K562 (cell line): ENCODE results near the gene CUEDC2. TPM values are rescaled to one million over a fixed set of nuclear protein-coding genes. Genes with fewer than 3 reads are reported as not detected.

ENCODE experiments used
- ATAC-seq: fragments of 200-7000 bp; cut with Tn5 transposase; 3 replicates; pipeline ENCODE4 v1.9.1; 2020; ENCODE audit warnings: moderate library complexity
- BruUV-seq: library from RNA; stranded (reverse); fragments of 400-500 nt; replicated peaks from 2 replicates; lab custom pipeline; 2021; lab: Mats Ljungman, UMichigan
- CTCF ChIA-PET: fragments of 300-600 bp; formaldehyde crosslinking; extraction: SDS; loops from one replicate; lab custom pipeline; 2021; ENCODE audit warnings: low intra/inter-chr PET ratio; lab: Yijun Ruan, JAX
- POLR2A ChIA-PET: fragments of 300-600, 350-650 bp; sonication (Branson Sonifier 250); formaldehyde crosslinking; extraction: SDS; loops from one replicate; lab custom pipeline; 2021; ENCODE audit warnings: antibody characterized with exemption, inconsistent platforms; lab: Yijun Ruan, JAX
- DNase-seq, 4 experiments: peaks; one replicate each; pipeline versions ENCODE4 v3.0.0 to v3.0.0-alpha.2; 2011 to 2018; ENCODE audit warnings: low spot score in 3 of 4, mixed read lengths in 3 of 4; ENCODE audit errors: extremely low read depth in 1 of 4
- FAIRE-seq: peaks from 2 replicates; lab custom pipeline; 2011; peaks lifted over from hg19 to GRCh38; lab: Jason Lieb, UNC
- H2AFZ ChIP-seq: 2 replicates; pipeline ENCODE4 v1.6.0; 2011; ENCODE audit warnings: low read depth, low read length, control low read depth, inconsistent platforms
- H3K27ac ChIP-seq: fragments of 200-600 bp; 3 replicates; pipeline ENCODE4 v1.8.0; 2011; ENCODE audit warnings: low read depth, mild to moderate bottlenecking, control low read depth, inconsistent platforms, low read length, moderate library complexity, mixed read lengths; ENCODE audit errors: extremely low read depth
- H3K27me3 ChIP-seq, 2 experiments: fragments of 300-600 bp in 1 of 2; 2 replicates in 1 of 2; 3 replicates in 1 of 2; pipeline versions ENCODE4 v1.6.0 to v1.8.0; 2011; ENCODE audit warnings: inconsistent platforms in 2 of 2, low read length in 2 of 2, mild to moderate bottlenecking in 1 of 2, mixed read lengths in 1 of 2, moderate library complexity in 1 of 2; ENCODE audit not compliant: control insufficient read depth in 2 of 2, insufficient read depth in 2 of 2
- H3K36me3 ChIP-seq: fragments of 300-600 bp; 3 replicates; pipeline ENCODE4 v1.8.0; 2011; ENCODE audit warnings: mild to moderate bottlenecking, low read length, inconsistent platforms; ENCODE audit not compliant: control insufficient read depth, insufficient read depth
- H3K4me1 ChIP-seq, 2 experiments: fragments of 200-600 bp in 1 of 2; replicated peaks in 1 of 2; 2 replicates in 1 of 2; 3 replicates in 1 of 2; pipeline versions ENCODE4 v1.5.1 to v1.8.0; 2011; ENCODE audit warnings: inconsistent platforms in 2 of 2, low read length in 2 of 2, mild to moderate bottlenecking in 1 of 2, mixed read lengths in 1 of 2, moderate library complexity in 1 of 2; ENCODE audit not compliant: control insufficient read depth in 2 of 2, insufficient read depth in 2 of 2
- H3K4me2 ChIP-seq: 2 replicates; pipeline ENCODE4 v1.6.1; 2011; ENCODE audit warnings: low read length, control low read depth, inconsistent platforms, mixed read lengths; ENCODE audit not compliant: insufficient read depth
- H3K4me3 ChIP-seq: fragments of 200-600 bp; sonication (generic), shearing (Covaris generic); 2 replicates; pipeline ENCODE4 v1.5.1; 2016; ENCODE audit warnings: control low read depth, inconsistent platforms
- H3K79me2 ChIP-seq: fragments of 200-600 bp; 3 replicates; pipeline ENCODE4 v1.8.0; 2011; ENCODE audit warnings: low read length, inconsistent platforms; ENCODE audit not compliant: control insufficient read depth, insufficient read depth
- H3K9ac ChIP-seq, 2 experiments: 2 replicates each; pipeline versions ENCODE4 v1.6.0 to v1.6.1; 2011; ENCODE audit warnings: low read depth in 2 of 2, low read length in 2 of 2, control low read depth in 1 of 2, inconsistent platforms in 1 of 2, mild to moderate bottlenecking in 1 of 2, mixed read lengths in 1 of 2; ENCODE audit not compliant: insufficient read depth in 1 of 2
- H3K9me1 ChIP-seq: one replicate; pipeline ENCODE4 v1.6.0; 2011; ENCODE audit warnings: inconsistent platforms, mild to moderate bottlenecking, low read length, moderate library complexity; ENCODE audit not compliant: control insufficient read depth, insufficient read depth
- H3K9me3 ChIP-seq: replicated peaks from 2 replicates; pipeline ENCODE4 v1.5.1; 2011; ENCODE audit warnings: low read depth, low read length, inconsistent platforms; ENCODE audit not compliant: control insufficient read depth, insufficient read depth
- H4K20me1 ChIP-seq: replicated peaks from 2 replicates; pipeline ENCODE4 v1.6.1; 2011; ENCODE audit warnings: low read length, inconsistent platforms, mixed read lengths; ENCODE audit not compliant: control insufficient read depth, insufficient read depth
- GTF2E2 ChIP-seq: fragments of 200-800 bp; sonication (Bioruptor generic); IDR thresholded peaks from 2 replicates; pipeline ENCODE4 v1.6.1; 2016; ENCODE audit warnings: missing genetic modification characterization, missing compliant biosample characterization
- POLR2G ChIP-seq: fragments of 200-400 bp; formaldehyde crosslinking; IDR thresholded peaks from 2 replicates; pipeline ENCODE4 v1.6.1; 2017; ENCODE audit warnings: low read depth, mild to moderate bottlenecking, antibody characterized with exemption, low read length, moderate library complexity
- WGBS: fragments of 100-300 bp; shearing (Covaris generic); methylation state at CpG from one replicate; pipeline ENCODE4 v1.1.6; 2016; ENCODE audit warnings: low coverage, mixed read lengths; ENCODE audit not compliant: insufficient coverage; ENCODE audit errors: missing lambda C conversion rate; 5-methylcytosine and 5-hydroxymethylcytosine counted together
- in situ Hi-C: fragments of 300-500 bp; cut with MboI; formaldehyde crosslinking; loops from 4 replicates; pipeline ENCODE4 v1.15.0; 2018; ENCODE audit warnings: inconsistent platforms, mixed read lengths
- intact Hi-C: fragments of 100-400 bp; cut with micrococcal nuclease; formaldehyde crosslinking; loops from 2 replicates; pipeline ENCODE4 v1.14.2; 2022
- polyA plus RNA-seq, 8 experiments: library from polyadenylated mRNA; depleted of rRNA in 4 of 8; stranded (reverse) in 5 of 8; unstranded in 3 of 8; fragments of >200 nt; fragmentation: Nextera tagmentation in 2 of 8; fragmentation: Illumina TruSeq in 1 of 8; extraction: Ambion mirVana in 2 of 8; extraction: Trizol in 1 of 8; gene quantifications; 2 replicates each; pipeline versions ENCODE4 v1.2.1 to v1.2.3, GENCODE V29; 2011 to 2014; ENCODE audit warnings: inconsistent platforms in 1 of 8, missing spikeins in 1 of 8
- total RNA-seq, 7 experiments: library from RNA; depleted of rRNA in 6 of 7; stranded (reverse); fragments of >200 nt in 6 of 7; fragmentation: Illumina TruSeq in 2 of 7; extraction: Trizol in 2 of 7; gene quantifications; 2 replicates each; pipeline versions ENCODE4 v1.2.1 to v1.2.3, GENCODE V29; 2011 to 2021; ENCODE audit warnings: low replicate concordance in 1 of 7

The CUEDC2 gene
- total and polyA plus RNA-seq, 9 of the 15 experiments (the other 6 are each of a cell fraction or from before 2014, with no cell fraction given), result 8.5 to 48.9 (median 27.4) TPM

DNA sequence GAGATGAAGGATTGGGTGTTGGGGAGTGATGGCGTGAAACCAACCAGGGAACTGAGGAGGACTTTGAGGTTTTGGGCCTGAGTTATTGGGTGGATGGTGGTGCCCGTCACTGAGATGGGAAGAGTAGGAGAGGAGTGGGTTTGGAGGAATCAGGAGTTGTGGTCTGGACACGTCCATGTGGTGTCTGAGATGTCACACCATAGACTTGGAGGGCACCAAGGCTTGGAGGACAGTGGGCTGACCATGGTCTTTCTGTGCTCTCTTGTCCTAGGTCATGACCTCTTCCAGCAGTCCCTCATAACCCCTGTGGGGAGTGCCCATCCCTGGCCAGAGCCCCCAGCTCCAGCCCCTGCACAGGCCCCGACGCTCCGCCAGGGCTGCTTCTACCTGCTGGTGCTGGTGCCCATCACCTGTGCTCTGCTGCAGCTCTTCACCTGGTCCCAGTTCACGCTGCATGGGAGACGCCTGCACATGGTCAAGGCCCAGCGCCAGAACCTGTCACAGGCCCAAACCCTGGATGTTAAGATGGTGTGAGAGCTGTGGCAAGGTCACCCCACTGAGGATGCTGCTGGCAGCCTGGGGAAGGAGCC is 43.2 kb upstream of the CUEDC2 start:
- H3K79me2 ChIP-seq, result no peaks in the 10 kb centered on the region
- H3K36me3 ChIP-seq, result peaks cover 19% of the 10 kb centered on the region; the same call in 2 of the 3 replicates
- DNase-seq (no peak), ATAC-seq (no peak), FAIRE-seq (no peak)
- no peaks in the 10 kb centered on the region for H4K20me1 ChIP-seq
- H3K9me3 ChIP-seq, result no peaks in the 10 kb centered on the region
- in situ Hi-C loops (no loop called here), intact Hi-C loops (loop anchor here (5.0 kb wide), 1 partner anchor 243 kb away; no protein-coding TSS in a partner anchor)
- ChIA-PET CTCF (no interaction called here), POLR2A (interaction anchor here (2.1 kb wide), 1 partner anchor 13 kb away, joined by 7 read pairs; no protein-coding TSS in a partner anchor)
- H2AFZ ChIP-seq, result no peak overlapping the region
- no peak overlapping the region for H3K27ac ChIP-seq
- no peak overlapping the region for H3K4me3 ChIP-seq
- peak; percentile 66 for TF ChIP-seq POLR2G
- no peak for TF ChIP-seq GTF2E2 (tag)
- 94% methylated on average over 9 of the region's 9 CpGs for WGBS
- H3K4me1 ChIP-seq, result peaks cover 4 to 9% of the 10 kb centered on the region in 2 experiments; a peak in 4 of 5 replicates
- no TSS peak for BruUV-seq
- no peaks in the 10 kb centered on the region for H3K9me1 ChIP-seq
- 0 out of 4 replicates have a peak overlapping the region, but pooled peaks of 1 of the 2 experiments have one; percentile 32 for H3K9ac ChIP-seq
- H3K4me2 ChIP-seq, result no peak overlapping the region
- H3K27me3 ChIP-seq, result no peaks in the 10 kb centered on the region
